HG02938 (cell line): Measurements from ENCODE around the gene AP3M1.

Experiments
- ATAC-seq: cut with Tn5 transposase; IDR thresholded peaks from one replicate; pipeline ENCODE4 v1.9.1; 2021; ENCODE audit warnings: mild to moderate bottlenecking, moderate library complexity; ENCODE audit not compliant: unreplicated experiment

The AP3M1 gene

GRCh38 chr10:74081192-74081803 is 69.3 kb downstream of the AP3M1 start:
- ATAC-seq: no peak

- ATAC-seq: no peak
Observed at GRCh38 chr10:74079936-74080590, 70.6 kb downstream of the AP3M1 start.

GRCh38 chr10:74079028-74079935 is 71.3 kb downstream of the AP3M1 start:
- no peak for ATAC-seq

GRCh38 chr10:74078037-74078436 is 72.6 kb downstream of the AP3M1 start:
- ATAC-seq: peak; percentile 81

GRCh38 chr10:74077416-74077815 is 73.2 kb downstream of the AP3M1 start:
- no peak for ATAC-seq

- no peak for ATAC-seq
Observed at GRCh38 chr10:74076961-74077360, 73.7 kb downstream of the AP3M1 start.

GRCh38 chr10:74075906-74076305 is 74.7 kb downstream of the AP3M1 start:
- ATAC-seq: no peak

GRCh38 chr10:74072503-74072902 is 78.1 kb downstream of the AP3M1 start:
- ATAC-seq: no peak

GRCh38 chr10:74071157-74071556 is 79.5 kb downstream of the AP3M1 start:
- no peak for ATAC-seq
